ENCODE results near the gene GRIP1.

GRCh38 chr12:66379616-66380015 is 299.3 kb downstream of the GRIP1 start:
- TF ChIP-seq YY1 (IDR thresholded peaks at IDR 0.05; ENCODE audit: insufficient read depth, insufficient read length) (no peak), SUZ12 (IDR thresholded peaks at IDR 0.05; ENCODE audit: extremely low read depth, insufficient read depth, insufficient read length) (no peak), ZNF274 (IDR thresholded peaks at IDR 0.05; ENCODE audit: low read depth, low read length) (no peak)

All from NT2/D1 (cell line).